SJSA1 (cell line): Measurements from ENCODE around the gene FBXO9. TPM values are rescaled to one million over a fixed set of nuclear protein-coding genes. Genes with fewer than 3 reads are reported as not detected.

Experiments
- DNase-seq, 2 experiments: peaks; one replicate each; pipeline ENCODE4 v3.0.0-alpha.2; 2015 to 2020; ENCODE audit warnings: low spot score in 2 of 2, low read depth in 1 of 2
- H3K27ac ChIP-seq: fragments of 250-450 bp; sonication (Bioruptor Pico); 2 replicates; pipeline ENCODE4 v1.5.1; 2020; ENCODE audit warnings: mild to moderate bottlenecking, moderate library complexity
- H3K27me3 ChIP-seq: fragments of 250-450 bp; sonication (Bioruptor Pico); replicated peaks from 2 replicates; pipeline ENCODE4 v1.5.1; 2020; ENCODE audit warnings: mild to moderate bottlenecking, moderate library complexity
- H3K36me3 ChIP-seq: fragments of 250-450 bp; sonication (Bioruptor Pico); 2 replicates; pipeline ENCODE4 v1.5.1; 2020; ENCODE audit warnings: mild to moderate bottlenecking
- H3K4me1 ChIP-seq: fragments of 250-450 bp; sonication (Bioruptor Pico); replicated peaks from 2 replicates; pipeline ENCODE4 v1.6.1; 2021; ENCODE audit warnings: mild to moderate bottlenecking
- H3K4me3 ChIP-seq: fragments of 250-450 bp; sonication (Bioruptor Pico); 2 replicates; pipeline ENCODE4 v1.5.1; 2020; ENCODE audit warnings: mild to moderate bottlenecking
- H3K9me3 ChIP-seq: fragments of 250-450 bp; sonication (Bioruptor Pico); replicated peaks from 2 replicates; pipeline ENCODE4 v1.5.1; 2020; ENCODE audit warnings: mild to moderate bottlenecking
- total RNA-seq: library from RNA; depleted of rRNA; stranded (reverse); fragments of >200 nt; shearing (Covaris generic); gene quantifications from 2 replicates; pipeline ENCODE4 v1.2.3, GENCODE V29; 2014

Gene FBXO9
- total RNA-seq, 1 experiment from 2014 or later, result 39.6 TPM

- no peaks in the 10 kb centered on the region for H3K36me3 ChIP-seq
- DNase-seq, result no peak
- no peak overlapping the region for H3K27ac ChIP-seq
- H3K27me3 ChIP-seq, result 0 out of 2 replicates have a peak, but pooled peaks cover 2% of the 10 kb centered on the region
- H3K9me3 ChIP-seq, result peaks cover 3% of the 10 kb centered on the region; the same call in 1 of the 2 replicates
- no peak overlapping the region for H3K4me3 ChIP-seq
- peaks cover 2% of the 10 kb centered on the region for H3K4me1 ChIP-seq
Measured at GRCh38 chr6:53113742-53114141, 48.5 kb downstream of the FBXO9 start.

GRCh38 chr6:53115113-53115512 lies 49.9 kb downstream of the FBXO9 start:
- H3K4me3 ChIP-seq, result no peak overlapping the region

GRCh38 chr6:53115741-53116140 lies 50.5 kb downstream of the FBXO9 start:
- no peak overlapping the region for H3K4me3 ChIP-seq
- H3K36me3 ChIP-seq, result no peaks in the 10 kb centered on the region
- peaks cover 3% of the 10 kb centered on the region; the same call in 1 of the 2 replicates for H3K9me3 ChIP-seq
- peak in 1 of 2 experiments; percentile 14 for DNase-seq
- H3K4me1 ChIP-seq, result peaks cover 22% of the 10 kb centered on the region
- H3K27me3 ChIP-seq, result 0 out of 2 replicates have a peak, but pooled peaks cover 2% of the 10 kb centered on the region
- no peak overlapping the region for H3K27ac ChIP-seq

More at GRCh38 chr6:53115113-53115512, 49.9 kb downstream of the FBXO9 start:
- peaks cover 3% of the 10 kb centered on the region; the same call in 1 of the 2 replicates for H3K9me3 ChIP-seq
- no peak overlapping the region for H3K27ac ChIP-seq
- H3K27me3 ChIP-seq, result 0 out of 2 replicates have a peak, but pooled peaks cover 2% of the 10 kb centered on the region
- peaks cover 16% of the 10 kb centered on the region for H3K4me1 ChIP-seq
- no peaks in the 10 kb centered on the region for H3K36me3 ChIP-seq
- DNase-seq, result no peak

- Histone ChIP-seq H3K4me1 (peaks cover 24% of the 10 kb centered on the region), H3K4me3 (no peak overlapping the region), H3K36me3 (no peaks in the 10 kb centered on the region), H3K27me3 (no peaks in the 10 kb centered on the region), H3K9me3 (peaks cover 3% of the 10 kb centered on the region; the same call in 1 of the 2 replicates), H3K27ac (peak overlapping the region; percentile 90)
- DNase-seq, result peak; percentile 48 to 72
Measured at GRCh38 chr6:53119349-53119748, 54.1 kb downstream of the FBXO9 start.

GRCh38 chr6:53119772-53120409 lies 54.7 kb downstream of the FBXO9 start:
- peaks cover 3% of the 10 kb centered on the region; the same call in 1 of the 2 replicates for H3K9me3 ChIP-seq
- H3K36me3 ChIP-seq, result no peaks in the 10 kb centered on the region
- peaks cover 24% of the 10 kb centered on the region for H3K4me1 ChIP-seq
- H3K27me3 ChIP-seq, result no peaks in the 10 kb centered on the region
- peak; percentile 79 to 88 for DNase-seq
- H3K4me3 ChIP-seq, result no peak overlapping the region
- H3K27ac ChIP-seq, result peak overlapping the region; percentile 90

DNA sequence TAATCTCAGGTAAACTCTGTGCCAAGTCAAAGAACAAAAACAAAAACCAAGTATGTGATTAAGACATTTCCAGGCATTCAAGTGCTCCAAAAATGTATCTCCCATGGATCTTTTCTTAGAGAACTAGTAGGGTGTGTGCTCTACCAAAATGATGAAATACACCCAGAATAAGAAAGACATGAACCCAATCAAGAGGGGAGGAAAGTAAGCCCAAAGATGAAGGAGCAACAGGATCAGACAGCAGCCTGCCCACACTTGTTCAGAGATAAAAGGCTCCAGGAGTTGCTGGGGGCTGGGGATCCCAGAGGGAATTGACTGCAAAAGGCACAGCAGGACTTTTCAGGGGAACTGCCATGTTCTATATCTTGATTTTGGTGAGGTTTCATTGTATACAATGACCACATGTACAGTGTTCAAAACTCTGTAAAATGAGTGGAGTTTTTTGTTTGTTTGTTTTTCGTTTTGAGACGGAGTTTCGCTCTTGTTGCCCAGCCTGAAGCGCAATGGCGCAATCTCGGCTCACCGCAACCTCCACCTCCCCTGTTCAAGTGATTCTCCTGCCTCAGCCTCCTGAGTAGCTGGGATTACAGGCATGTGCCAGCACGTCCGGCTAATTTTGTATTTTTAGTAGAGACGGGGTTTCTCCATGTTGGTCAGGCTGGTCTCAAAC lies 59.1 kb downstream of the FBXO9 start:
- H3K9me3 ChIP-seq, result no peaks in the 10 kb centered on the region
- H3K4me1 ChIP-seq, result peaks cover 17% of the 10 kb centered on the region
- no peak overlapping the region for H3K27ac ChIP-seq
- DNase-seq, result no peak
- no peaks in the 10 kb centered on the region for H3K36me3 ChIP-seq
- no peak overlapping the region for H3K4me3 ChIP-seq
- H3K27me3 ChIP-seq, result peaks cover 3% of the 10 kb centered on the region

DNA sequence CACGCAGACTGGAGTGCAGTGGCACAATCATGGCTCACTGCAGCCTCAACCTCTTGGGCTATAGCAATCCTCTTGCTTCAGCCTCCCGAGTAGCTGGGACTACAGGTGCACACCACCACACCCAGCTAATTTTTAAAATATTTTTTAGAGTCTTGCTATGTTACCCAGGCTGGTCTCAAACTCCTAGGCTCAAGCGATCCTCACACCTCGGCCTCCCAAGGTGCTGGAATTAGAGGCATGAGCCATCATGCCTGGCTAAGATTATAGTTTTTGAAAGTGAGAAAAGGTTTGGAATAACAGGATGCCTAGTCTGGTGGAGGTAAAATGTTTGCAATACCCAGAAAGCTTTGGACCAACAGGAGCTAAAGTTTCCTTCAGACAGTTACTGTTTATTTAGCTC lies 60.1 kb downstream of the FBXO9 start:
- H3K27ac ChIP-seq, result no peak overlapping the region
- no peak for DNase-seq
- no peaks in the 10 kb centered on the region for H3K9me3 ChIP-seq
- no peaks in the 10 kb centered on the region for H3K36me3 ChIP-seq
- H3K4me3 ChIP-seq, result no peak overlapping the region
- H3K4me1 ChIP-seq, result peaks cover 7% of the 10 kb centered on the region
- H3K27me3 ChIP-seq, result peaks cover 3% of the 10 kb centered on the region

DNA sequence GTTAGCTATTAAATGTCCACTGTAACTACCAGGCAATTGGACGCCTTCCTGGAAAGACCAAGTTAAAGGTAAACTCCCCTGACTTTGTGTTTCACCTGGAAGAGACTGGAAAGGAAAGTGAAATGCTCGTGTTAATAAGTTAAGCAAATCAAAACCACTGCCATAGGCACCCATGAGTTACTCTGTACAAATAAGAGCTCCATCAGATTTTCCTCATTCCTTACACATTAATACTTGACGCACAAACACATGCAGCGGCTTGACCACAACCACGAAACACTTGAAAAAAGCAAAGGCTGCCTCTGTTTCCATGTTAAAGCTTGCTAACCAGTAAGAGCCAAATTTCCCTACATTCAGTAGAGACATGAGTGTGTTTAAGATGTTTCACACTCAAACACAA lies 63.6 kb downstream of the FBXO9 start:
- no peaks in the 10 kb centered on the region for H3K36me3 ChIP-seq
- no peak overlapping the region for H3K4me3 ChIP-seq
- H3K9me3 ChIP-seq, result no peaks in the 10 kb centered on the region
- H3K27me3 ChIP-seq, result peaks cover 3% of the 10 kb centered on the region
- no peaks in the 10 kb centered on the region for H3K4me1 ChIP-seq
- no peak overlapping the region for H3K27ac ChIP-seq
- DNase-seq, result no peak

- Histone ChIP-seq H3K4me1 (no peaks in the 10 kb centered on the region), H3K27me3 (no peaks in the 10 kb centered on the region; the same call in 1 of the 2 replicates), H3K27ac (no peak overlapping the region), H3K9me3 (no peaks in the 10 kb centered on the region), H3K4me3 (no peak overlapping the region), H3K36me3 (no peaks in the 10 kb centered on the region)
- DNase-seq, result no peak
Measured at GRCh38 chr6:53130569-53131290, 65.5 kb downstream of the FBXO9 start.

DNA sequence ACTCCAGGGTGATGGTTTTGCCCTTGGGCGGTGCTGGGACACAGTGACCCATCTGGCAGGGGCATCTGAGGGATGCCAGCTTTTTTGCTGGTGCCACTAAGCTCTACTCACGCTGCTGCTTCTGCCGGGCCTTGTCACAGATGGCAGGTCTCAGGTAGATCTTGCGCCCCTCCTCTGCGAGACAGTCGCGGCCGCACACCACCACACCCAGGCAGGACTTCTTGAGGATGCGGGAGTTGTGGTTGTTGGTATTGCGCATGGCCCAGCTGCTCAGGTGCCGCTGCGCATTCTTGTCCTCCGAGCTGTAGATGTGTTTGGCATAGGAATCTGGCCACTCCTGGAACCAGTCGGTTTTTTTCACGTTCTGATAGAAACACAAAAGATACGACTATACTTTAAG lies 68.8 kb downstream of the FBXO9 start:
- Histone ChIP-seq H3K27me3 (no peaks in the 10 kb centered on the region; the same call in 1 of the 2 replicates), H3K9me3 (no peaks in the 10 kb centered on the region), H3K27ac (no peak overlapping the region), H3K36me3 (no peaks in the 10 kb centered on the region), H3K4me1 (no peaks in the 10 kb centered on the region), H3K4me3 (no peak overlapping the region)
- no peak for DNase-seq

DNA sequence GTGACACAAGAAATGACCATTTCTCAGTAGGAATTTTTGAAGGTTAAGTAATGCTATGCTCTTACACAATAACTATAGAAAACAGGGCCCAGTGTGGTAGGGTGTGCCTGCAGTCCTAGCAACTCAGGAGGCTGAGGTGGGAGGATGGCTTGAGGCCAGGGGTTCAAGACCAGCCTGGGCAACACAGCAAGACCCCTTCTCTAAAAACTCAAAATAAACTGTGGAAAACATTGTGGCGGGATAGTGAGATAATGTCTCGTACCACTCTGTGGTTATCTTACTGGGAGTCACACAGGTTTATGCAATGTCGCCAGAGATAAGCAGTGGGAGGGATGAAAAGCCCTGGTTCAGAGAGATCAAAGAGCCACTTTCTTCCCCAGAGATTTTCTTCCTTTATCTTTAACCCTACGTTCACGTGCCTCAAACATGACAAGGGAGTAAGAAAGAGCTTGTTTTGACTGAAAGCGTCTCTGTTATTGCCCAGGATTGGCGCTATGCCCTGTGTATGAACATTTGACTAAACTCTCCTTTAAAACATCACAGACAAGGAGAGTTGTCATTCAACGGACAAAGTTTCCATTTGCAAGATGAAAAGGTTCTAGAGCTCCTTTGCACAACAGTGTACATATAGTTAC lies 69.5 kb downstream of the FBXO9 start:
- Histone ChIP-seq H3K9me3 (no peaks in the 10 kb centered on the region), H3K36me3 (no peaks in the 10 kb centered on the region), H3K27ac (no peak overlapping the region), H3K4me1 (no peaks in the 10 kb centered on the region), H3K4me3 (no peak overlapping the region), H3K27me3 (no peaks in the 10 kb centered on the region; the same call in 1 of the 2 replicates)
- DNase-seq, result no peak

DNA sequence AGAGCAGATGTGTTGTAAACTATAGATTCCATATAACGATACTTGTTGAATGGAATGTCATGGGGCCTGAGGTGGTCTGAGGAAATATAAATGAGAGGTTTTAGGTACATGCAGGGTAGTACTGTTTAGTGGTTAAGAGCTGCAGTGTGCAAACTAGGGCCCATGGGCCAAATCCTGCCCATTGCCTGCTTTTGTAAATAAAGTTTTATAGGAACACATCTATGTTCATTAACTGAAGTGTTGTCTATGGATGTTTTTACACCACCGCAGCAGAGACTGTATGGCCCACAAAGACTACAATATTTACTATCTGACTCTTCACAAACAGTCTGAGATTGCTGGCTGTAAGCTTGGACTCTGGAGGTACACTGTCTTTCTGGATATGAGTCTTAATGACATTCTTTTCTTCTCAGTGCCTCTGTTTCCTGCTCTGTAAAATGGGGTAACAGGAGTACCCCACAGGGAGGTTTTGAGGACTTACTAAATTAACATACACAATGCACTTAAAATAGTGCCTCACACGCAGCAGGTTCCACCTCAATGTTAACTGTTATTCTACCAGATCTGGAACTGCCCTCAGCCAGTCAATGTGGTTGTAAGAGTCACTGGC lies 70.9 kb downstream of the FBXO9 start:
- H3K27me3 ChIP-seq, result no peaks in the 10 kb centered on the region; the same call in 1 of the 2 replicates
- H3K4me3 ChIP-seq, result no peak overlapping the region
- H3K36me3 ChIP-seq, result no peaks in the 10 kb centered on the region
- no peak overlapping the region for H3K27ac ChIP-seq
- H3K4me1 ChIP-seq, result no peaks in the 10 kb centered on the region
- no peaks in the 10 kb centered on the region for H3K9me3 ChIP-seq
- no peak for DNase-seq

DNA sequence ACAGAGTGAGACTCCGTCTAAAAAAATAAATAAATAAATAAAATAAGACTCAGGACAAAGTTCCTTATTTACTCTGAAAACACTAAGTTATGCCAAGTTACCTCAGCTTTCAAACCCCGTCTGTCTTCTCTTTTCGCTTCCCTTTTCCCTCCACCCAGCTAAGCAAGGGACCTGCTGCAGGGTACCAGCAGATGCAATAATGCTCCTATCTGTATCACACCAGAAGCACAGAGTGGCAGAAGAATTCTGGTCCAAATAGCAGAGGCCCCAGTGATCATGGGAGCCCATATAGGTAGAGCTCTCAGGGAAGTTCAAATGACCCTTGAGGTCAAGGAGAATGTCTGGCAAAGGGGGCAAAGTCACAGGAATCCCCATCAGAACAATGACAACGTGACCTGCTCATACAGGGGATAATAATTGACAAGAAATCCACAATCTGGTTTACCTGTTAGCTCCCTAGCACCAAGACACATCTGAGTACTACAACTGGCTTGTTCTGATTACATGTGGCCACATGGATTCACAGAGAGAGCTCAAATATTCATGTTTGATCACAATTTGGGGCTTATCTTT lies 74.7 kb downstream of the FBXO9 start:
- Histone ChIP-seq H3K36me3 (no peaks in the 10 kb centered on the region), H3K4me1 (no peaks in the 10 kb centered on the region), H3K9me3 (no peaks in the 10 kb centered on the region), H3K27ac (no peak overlapping the region), H3K4me3 (no peak overlapping the region), H3K27me3 (peaks cover 5% of the 10 kb centered on the region)
- DNase-seq, result no peak
